ENCODE data around the gene ITGA1.

DNA sequence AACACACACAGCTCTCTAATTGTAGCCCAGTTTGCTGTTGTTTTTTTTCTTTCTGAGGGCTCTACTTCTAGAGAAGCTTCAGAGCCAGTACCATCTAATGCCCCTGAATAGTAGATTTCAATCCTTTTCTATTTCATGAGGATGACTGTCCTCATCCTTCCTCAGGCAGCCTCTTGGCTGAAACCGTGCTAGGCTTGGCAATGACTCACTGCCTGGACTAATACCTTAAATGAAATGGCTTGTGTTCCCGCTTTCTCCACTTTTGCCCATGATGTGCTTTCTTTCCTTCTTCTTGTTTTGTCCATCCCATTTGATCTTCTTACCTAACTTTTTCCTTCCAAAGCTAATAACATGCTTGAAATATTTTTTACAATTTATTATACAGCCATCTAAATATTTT, 80.1 kb downstream of the ITGA1 start:
- no peak for TF ChIP-seq CREM (IDR thresholded peaks at IDR 0.05)
- TF ChIP-seq CREM (CRISPR knock-in tag; IDR thresholded peaks at IDR 0.05) = no peak
- TF ChIP-seq ZNF121 (CRISPR knock-in tag; IDR thresholded peaks at IDR 0.05) = no peak
- TF ChIP-seq ZFP1 (CRISPR knock-in tag; IDR thresholded peaks at IDR 0.05) = no peak
- TF ChIP-seq ZBTB10 (CRISPR knock-in tag; IDR thresholded peaks at IDR 0.05; ENCODE audit: borderline replicate concordance) = no peak
- no peak for TF ChIP-seq JUND (CRISPR knock-in tag; IDR thresholded peaks at IDR 0.05)

All from HepG2 (cell line).